Measurements from ENCODE around the gene CYSLTR1. TPM values are rescaled to one million over a fixed set of nuclear protein-coding genes. Genes with fewer than 3 reads are reported as not detected.

The CYSLTR1 gene, protein sequence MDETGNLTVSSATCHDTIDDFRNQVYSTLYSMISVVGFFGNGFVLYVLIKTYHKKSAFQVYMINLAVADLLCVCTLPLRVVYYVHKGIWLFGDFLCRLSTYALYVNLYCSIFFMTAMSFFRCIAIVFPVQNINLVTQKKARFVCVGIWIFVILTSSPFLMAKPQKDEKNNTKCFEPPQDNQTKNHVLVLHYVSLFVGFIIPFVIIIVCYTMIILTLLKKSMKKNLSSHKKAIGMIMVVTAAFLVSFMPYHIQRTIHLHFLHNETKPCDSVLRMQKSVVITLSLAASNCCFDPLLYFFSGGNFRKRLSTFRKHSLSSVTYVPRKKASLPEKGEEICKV
- not detected in 2 replicates for total RNA-seq

DNA sequence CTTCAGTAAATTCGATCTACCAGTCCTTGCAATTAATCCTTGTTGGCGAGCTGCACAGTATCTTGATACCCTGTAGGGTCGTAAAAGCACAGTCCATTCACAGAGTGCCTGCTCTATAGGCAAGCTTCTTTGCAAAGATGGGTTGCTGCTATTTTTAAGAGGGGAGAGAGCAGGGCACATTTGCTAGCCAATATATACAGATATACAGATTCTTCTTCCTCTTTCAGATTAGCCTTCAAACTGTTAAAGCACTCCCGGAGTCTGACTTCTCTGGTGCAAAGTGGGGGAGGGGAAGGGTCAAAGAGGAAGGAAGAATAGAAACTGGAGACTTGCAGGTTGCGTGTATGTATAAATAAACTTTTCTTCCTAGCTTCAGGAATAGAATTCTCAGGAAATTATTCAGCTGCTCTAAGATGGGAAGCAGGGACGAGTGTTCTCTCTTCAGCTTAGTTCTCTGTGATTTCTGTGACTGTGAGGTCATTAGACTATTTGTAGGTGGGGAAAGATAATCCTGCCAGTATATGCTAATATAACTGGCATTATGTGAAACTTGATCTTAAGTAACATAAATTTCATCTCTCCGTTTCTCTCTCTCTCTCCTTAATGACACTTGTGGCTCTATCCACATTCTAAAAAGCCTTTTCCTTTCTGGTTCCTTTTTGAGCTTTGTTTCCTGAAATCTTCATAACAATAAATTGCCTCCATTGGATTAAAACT, at the start of gene CYSLTR1:
Gene CYSLTR1, minus strand, starts transcription at position 242 of the 717 bp plus-strand sequence. CDS start 53,865 bp downstream, outside the sequence.

Other genes with a start within 250 kb of the CYSLTR1 start
- 534 and 950 TPM in 2 replicates for gene PGK1, start 223.4 kb downstream of the CYSLTR1 start, total RNA-seq
- 8.7 and 12.1 TPM in 2 replicates for gene TAF9B, start 188.0 kb downstream of the CYSLTR1 start, total RNA-seq

Data from airway epithelial cell (primary cell).